22Rv1 (cell line): ENCODE measurements around the gene RHOA.
"Not testable (repeated sequence)": the region's sequence is repeated elsewhere in the genome, so short reads cannot be mapped to it uniquely, and the experiment has no call there.

Experiments
- H3K27ac ChIP-seq: fragments of 450-650 bp; 2 replicates; pipeline ENCODE4 v1.5.1; 2017
- CTCF ChIP-seq: fragments of 450-650 bp; IDR thresholded peaks from 2 replicates; pipeline ENCODE4 v1.5.1; 2017; ENCODE audit warnings: mild to moderate bottlenecking
- ZFX ChIP-seq: fragments of 450-650 bp; IDR thresholded peaks from 2 replicates; pipeline ENCODE4 v1.6.1; 2017; ENCODE audit warnings: antibody characterized with exemption, borderline replicate concordance

Gene RHOA

GRCh38 chr3:49411535-49411967 lies 225 bp downstream of the RHOA start:
- H3K27ac ChIP-seq: peak overlapping the region; percentile 96
- TF ChIP-seq CTCF (no peak), ZFX (no peak)

- peak overlapping the region; percentile 96 for H3K27ac ChIP-seq
Measured at GRCh38 chr3:49410846-49411534, 786 bp downstream of the RHOA start.

GRCh38 chr3:49410066-49410845 lies 1.5 kb downstream of the RHOA start:
- H3K27ac ChIP-seq: peak overlapping the region; percentile 96
- TF ChIP-seq CTCF (no peak), ZFX (no peak)

More at GRCh38 chr3:49410846-49411534, 786 bp downstream of the RHOA start:
- TF ChIP-seq CTCF (no peak), ZFX (no peak)

GRCh38 chr3:49406571-49407565 lies 4.9 kb downstream of the RHOA start:
- TF ChIP-seq ZFX (no peak), CTCF (no peak)
- no peak overlapping the region for H3K27ac ChIP-seq

GRCh38 chr3:49405570-49405969 lies 6.2 kb downstream of the RHOA start:
- H3K27ac ChIP-seq: not testable (repeated sequence)

GRCh38 chr3:49403891-49404290 lies 7.9 kb downstream of the RHOA start:
- H3K27ac ChIP-seq: no peak overlapping the region
- TF ChIP-seq CTCF: no peak
- TF ChIP-seq ZFX: no peak

- H3K27ac ChIP-seq: peak overlapping the region; percentile 17; the same call in 1 of the 2 replicates
- TF ChIP-seq ZFX (no peak), CTCF (no peak)
Measured at GRCh38 chr3:49401766-49402165, 10.0 kb downstream of the RHOA start.
